AG04450 (cell line): ENCODE results near the gene WASHC3. TPM values are rescaled to one million over a fixed set of nuclear protein-coding genes. Genes with fewer than 3 reads are reported as not detected.

Source experiments
- CTCF ChIA-PET: fragments of 300-600, 350-600 bp; formaldehyde crosslinking; extraction: SDS; loops from one replicate; lab custom pipeline; 2022; ENCODE audit warnings: antibody characterized with exemption, inconsistent platforms; lab: Charles Lee
- POLR2A ChIA-PET: fragments of 350-600 bp; formaldehyde crosslinking; extraction: SDS; loops from one replicate; lab custom pipeline; 2021; ENCODE audit warnings: antibody characterized with exemption, inconsistent platforms; lab: Yijun Ruan, JAX
- DNase-seq: peaks from one replicate; pipeline ENCODE4 v3.0.0-alpha.2; 2011; ENCODE audit warnings: low read depth, low spot score
- H3K27ac ChIP-seq: one replicate; pipeline ENCODE4 v1.5.1; 2012; ENCODE audit warnings: low read depth, low read length, control low read depth
- H3K27me3 ChIP-seq: one replicate; pipeline ENCODE4 v1.6.0; 2012; ENCODE audit warnings: low read length; ENCODE audit not compliant: control insufficient read depth, insufficient read depth
- H3K4me3 ChIP-seq: 2 replicates; pipeline ENCODE4 v1.5.1; 2011; ENCODE audit warnings: mild to moderate bottlenecking, low read depth, low read length, control low read depth
- H3K9me3 ChIP-seq: 2 replicates; pipeline ENCODE4 v1.5.1; 2012; ENCODE audit warnings: low read length; ENCODE audit not compliant: control insufficient read depth, insufficient read depth
- CTCF ChIP-seq: IDR thresholded peaks from 2 replicates; pipeline ENCODE4 v1.5.1; 2011; ENCODE audit warnings: low read depth, low read length, control low read depth, inconsistent platforms
- polyA plus RNA-seq: library from polyadenylated mRNA; depleted of rRNA; stranded (reverse); fragments of >200 nt; gene quantifications from 2 replicates; pipeline ENCODE4 v1.2.3, GENCODE V29; 2011; rRNA removed

The WASHC3 gene
- polyA plus RNA-seq, 1 experiment, result 93.8 TPM

GRCh38 chr12:101968770-101969169, 93.0 kb downstream of the WASHC3 start:
- H3K27me3 ChIP-seq, result no peaks in the 10 kb centered on the region
- no peaks in the 10 kb centered on the region for H3K9me3 ChIP-seq
- DNase-seq, result no peak
- CTCF ChIA-PET, result no interaction called here
- no peak for TF ChIP-seq CTCF
- H3K27ac ChIP-seq, result no peak overlapping the region
- POLR2A ChIA-PET, result no interaction called here
- H3K4me3 ChIP-seq, result no peak overlapping the region

GRCh38 chr12:101967506-101967905, 94.3 kb downstream of the WASHC3 start:
- H3K27ac ChIP-seq, result no peak overlapping the region
- CTCF ChIA-PET, result interaction anchor here (1.2 to 2.4 kb wide), 2 partner anchors 27 to 517 kb away, joined by 3 to 10 read pairs; no protein-coding TSS in a partner anchor
- H3K4me3 ChIP-seq, result no peak overlapping the region
- no peak for TF ChIP-seq CTCF
- POLR2A ChIA-PET, result no interaction called here
- no peaks in the 10 kb centered on the region for H3K27me3 ChIP-seq
- DNase-seq, result no peak
- no peaks in the 10 kb centered on the region for H3K9me3 ChIP-seq

GRCh38 chr12:101966496-101966895, 95.3 kb downstream of the WASHC3 start:
- Histone ChIP-seq H3K27me3 (no peaks in the 10 kb centered on the region), H3K27ac (no peak overlapping the region), H3K9me3 (no peaks in the 10 kb centered on the region), H3K4me3 (no peak overlapping the region)
- POLR2A ChIA-PET, result no interaction called here
- CTCF ChIA-PET, result interaction anchor here (1.5 to 2.4 kb wide), 2 partner anchors 26 to 30 kb away, joined by 3 to 10 read pairs; no protein-coding TSS in a partner anchor
- TF ChIP-seq CTCF, result no peak
- DNase-seq, result no peak

GRCh38 chr12:101963697-101964096, 98.1 kb downstream of the WASHC3 start:
- H3K27ac ChIP-seq, result no peak overlapping the region
- peaks cover 3% of the 10 kb centered on the region; the same call in 1 of the 2 replicates for H3K9me3 ChIP-seq
- H3K27me3 ChIP-seq, result no peaks in the 10 kb centered on the region
- POLR2A ChIA-PET, result no interaction called here
- no peak overlapping the region for H3K4me3 ChIP-seq
- TF ChIP-seq CTCF, result no peak
- CTCF ChIA-PET, result no interaction called here
- DNase-seq, result no peak

Other genes with a start within 250 kb of the WASHC3 start
- gene GNPTAB, start 231.0 kb downstream of the WASHC3 start, polyA plus RNA-seq, result 29.0 and 34.3 TPM in 2 replicates
- gene DRAM1, start 184.4 kb downstream of the WASHC3 start, polyA plus RNA-seq, result 54.9 and 57.5 TPM in 2 replicates
- 42.6 and 62.5 TPM in 2 replicates for gene NUP37, start 58.1 kb upstream of the WASHC3 start, polyA plus RNA-seq
- 4.2 and 6.0 TPM in 2 replicates for gene PARPBP, start 58.2 kb upstream of the WASHC3 start, polyA plus RNA-seq
- not detected in 2 replicates for gene PMCH, start 135.8 kb upstream of the WASHC3 start, polyA plus RNA-seq